Measurements from ENCODE around the gene PTK6. TPM values are rescaled to one million over a fixed set of nuclear protein-coding genes. Genes with fewer than 3 reads are reported as not detected.
"Not testable (repeated sequence)": the region's sequence is repeated elsewhere in the genome, so short reads cannot be mapped to it uniquely, and the experiment has no call there.

PTK6 gene
- total RNA-seq, 1 donor from 2014 or later = 0.13 TPM

GRCh38 chr20:63571087-63571478 is 33.9 kb upstream of the PTK6 start:
- ATAC-seq; intact Hi-C loops (cut with DNase I); DNase-seq (ENCODE audit: low spot score): not testable (repeated sequence)

- intact Hi-C loops (cut with DNase I) = no loop called here
- DNase-seq (ENCODE audit: low spot score) (no peak), ATAC-seq (no peak)
Observed at GRCh38 chr20:63570281-63571086, 33.3 kb upstream of the PTK6 start.

GRCh38 chr20:63568986-63569949 is 32.1 kb upstream of the PTK6 start:
- intact Hi-C loops (cut with DNase I) = no loop called here
- ATAC-seq (no peak), DNase-seq (ENCODE audit: low spot score) (no peak)

GRCh38 chr20:63568170-63568981 is 31.2 kb upstream of the PTK6 start:
- DNase-seq (ENCODE audit: low spot score) (no peak), ATAC-seq (no peak)
- intact Hi-C loops (cut with DNase I) = no loop called here

- ATAC-seq (peak; percentile 65), DNase-seq (ENCODE audit: low spot score) (no peak)
- intact Hi-C loops (cut with DNase I) = no loop called here
Observed at GRCh38 chr20:63567386-63568169, 30.4 kb upstream of the PTK6 start.

GRCh38 chr20:63567136-63567385 is 29.9 kb upstream of the PTK6 start:
- intact Hi-C loops (cut with DNase I) = no loop called here
- ATAC-seq (peak; percentile 14), DNase-seq (ENCODE audit: low spot score) (no peak)

- intact Hi-C loops (cut with DNase I) = no loop called here
- DNase-seq (ENCODE audit: low spot score) (no peak), ATAC-seq (peak; percentile 6)
Observed at GRCh38 chr20:63566395-63567135, 29.4 kb upstream of the PTK6 start.

GRCh38 chr20:63565699-63566335 is 28.6 kb upstream of the PTK6 start:
- no peak for DNase-seq (ENCODE audit: low spot score)
- ATAC-seq = no peak
- intact Hi-C loops (cut with DNase I) = no loop called here

GRCh38 chr20:63565021-63565698 is 28.0 kb upstream of the PTK6 start:
- intact Hi-C loops (cut with DNase I) = no loop called here

GRCh38 chr20:63564036-63564810 is 27.0 kb upstream of the PTK6 start:
- intact Hi-C loops (cut with DNase I) = no loop called here
- DNase-seq (ENCODE audit: low spot score) = no peak
- ATAC-seq = no peak

More at GRCh38 chr20:63565021-63565698, 28.0 kb upstream of the PTK6 start:
- DNase-seq (ENCODE audit: low spot score) (no peak), ATAC-seq (no peak)

- ATAC-seq (no peak), DNase-seq (ENCODE audit: low spot score) (no peak)
- intact Hi-C loops (cut with DNase I) = no loop called here
Observed at GRCh38 chr20:63563225-63563935, 26.2 kb upstream of the PTK6 start.

GRCh38 chr20:63562461-63563224 is 25.5 kb upstream of the PTK6 start:
- intact Hi-C loops (cut with DNase I) = no loop called here
- DNase-seq (ENCODE audit: low spot score) (no peak), ATAC-seq (no peak)

GRCh38 chr20:63561624-63562396 is 24.6 kb upstream of the PTK6 start:
- intact Hi-C loops (cut with DNase I) = no loop called here
- no peak for DNase-seq (ENCODE audit: low spot score)
- no peak for ATAC-seq

GRCh38 chr20:63560856-63561609 is 23.9 kb upstream of the PTK6 start:
- DNase-seq (ENCODE audit: low spot score) (no peak), ATAC-seq (no peak)
- intact Hi-C loops (cut with DNase I) = no loop called here
